H9 (cell line): Measurements from ENCODE around the gene GH2. TPM values are rescaled to one million over a fixed set of nuclear protein-coding genes. Genes with fewer than 3 reads are reported as not detected.

ENCODE experiments used
- DNase-seq: peaks from one replicate; pipeline ENCODE4 v3.0.0-alpha.2; 2017
- H2AFZ ChIP-seq: one replicate; pipeline ENCODE4 v1.6.1; 2013; ENCODE audit warnings: mild to moderate bottlenecking, low read length, control low read depth, moderate library complexity
- H2AK5ac ChIP-seq: 2 replicates; pipeline ENCODE4 v1.6.1; 2013; ENCODE audit warnings: low read length, control low read depth, mixed read lengths; ENCODE audit not compliant: insufficient read length
- H2BK120ac ChIP-seq: one replicate; pipeline ENCODE4 v1.6.1; 2013; ENCODE audit warnings: low read depth, mild to moderate bottlenecking, low read length, control low read depth, inconsistent platforms; ENCODE audit not compliant: poor library complexity, severe bottlenecking
- H2BK12ac ChIP-seq: 2 replicates; pipeline ENCODE4 v1.6.1; 2013; ENCODE audit warnings: low read length, control low read depth, mixed read lengths, low read depth; ENCODE audit not compliant: insufficient read length
- H2BK15ac ChIP-seq: 2 replicates; pipeline ENCODE4 v1.6.1; 2013; ENCODE audit warnings: low read depth, low read length, control low read depth
- H2BK20ac ChIP-seq: one replicate; pipeline ENCODE4 v1.6.1; 2013; ENCODE audit warnings: low read depth, mild to moderate bottlenecking, low read length, control low read depth, inconsistent platforms; ENCODE audit not compliant: poor library complexity, severe bottlenecking
- H2BK5ac ChIP-seq: 2 replicates; pipeline ENCODE4 v1.6.1; 2013; ENCODE audit warnings: low read length, control low read depth, mixed read lengths; ENCODE audit not compliant: insufficient read length
- H3K14ac ChIP-seq: 2 replicates; pipeline ENCODE4 v1.6.1; 2013; ENCODE audit warnings: low read length, control low read depth; ENCODE audit not compliant: insufficient read depth
- H3K18ac ChIP-seq: 2 replicates; pipeline ENCODE4 v1.6.1; 2013; ENCODE audit warnings: low read depth, mild to moderate bottlenecking, mixed read lengths, low read length, control low read depth; ENCODE audit not compliant: insufficient read length
- H3K23ac ChIP-seq: 2 replicates; pipeline ENCODE4 v1.6.1; 2013; ENCODE audit warnings: low read length, control low read depth, mixed read lengths, low read depth; ENCODE audit not compliant: insufficient read length
- H3K23me2 ChIP-seq: 2 replicates; pipeline ENCODE4 v1.6.1; 2013; ENCODE audit warnings: low read depth, mild to moderate bottlenecking, mixed read lengths, low read length, control low read depth; ENCODE audit not compliant: insufficient read length, poor library complexity, severe bottlenecking
- H3K27ac ChIP-seq: 2 replicates; pipeline ENCODE4 v1.5.1; 2013; ENCODE audit warnings: low read length, control low read depth, mixed read lengths, low read depth; ENCODE audit not compliant: insufficient read length
- H3K27me3 ChIP-seq: 2 replicates; pipeline ENCODE4 v1.6.1; 2013; ENCODE audit warnings: low read length, control low read depth, inconsistent platforms; ENCODE audit not compliant: insufficient read depth
- H3K4ac ChIP-seq: 2 replicates; pipeline ENCODE4 v1.6.1; 2013; ENCODE audit warnings: low read depth, mild to moderate bottlenecking, control low read depth, inconsistent platforms, low read length, moderate library complexity
- H3K4me1 ChIP-seq: 2 replicates; pipeline ENCODE4 v1.6.1; 2013; ENCODE audit warnings: low read length, control low read depth, inconsistent platforms; ENCODE audit not compliant: insufficient read depth
- H3K4me2 ChIP-seq: 2 replicates; pipeline ENCODE4 v1.6.1; 2013; ENCODE audit warnings: low read length, control low read depth, mixed read lengths; ENCODE audit not compliant: insufficient read length, insufficient read depth
- H3K56ac ChIP-seq: 2 replicates; pipeline ENCODE4 v1.6.1; 2013; ENCODE audit warnings: low read depth, mild to moderate bottlenecking, mixed read lengths, low read length, control low read depth; ENCODE audit not compliant: insufficient read length
- H3K79me1 ChIP-seq: 2 replicates; pipeline ENCODE4 v1.6.1; 2013; ENCODE audit warnings: low read depth, mild to moderate bottlenecking, moderate library complexity, low read length, control low read depth, inconsistent platforms; ENCODE audit not compliant: insufficient read depth, poor library complexity, severe bottlenecking
- H3K79me2 ChIP-seq: 2 replicates; pipeline ENCODE4 v1.6.1; 2013; ENCODE audit warnings: low read length, control low read depth, inconsistent platforms; ENCODE audit not compliant: insufficient read depth
- H3K9ac ChIP-seq: 2 replicates; pipeline ENCODE4 v1.6.1; 2013; ENCODE audit warnings: low read length, control low read depth, mixed read lengths; ENCODE audit not compliant: insufficient read length; ENCODE audit errors: extremely low read depth
- H3K9me3 ChIP-seq: one replicate; pipeline ENCODE4 v1.6.1; 2013; ENCODE audit warnings: low read depth, low read length, inconsistent platforms; ENCODE audit not compliant: control insufficient read depth
- H3T11ph ChIP-seq: one replicate; pipeline ENCODE4 v1.6.1; 2013; ENCODE audit warnings: mild to moderate bottlenecking, low read length, control low read depth, inconsistent platforms
- H4K20me1 ChIP-seq: one replicate; pipeline ENCODE4 v1.6.1; 2013; ENCODE audit not compliant: control insufficient read depth, insufficient read length, insufficient read depth
- H4K5ac ChIP-seq: 2 replicates; pipeline ENCODE4 v1.6.1; 2013; ENCODE audit warnings: low read depth, mild to moderate bottlenecking, mixed read lengths, low read length, control low read depth; ENCODE audit not compliant: insufficient read length
- H4K8ac ChIP-seq: replicated peaks from 2 replicates; pipeline ENCODE4 v1.6.1; 2013; ENCODE audit warnings: low read length, control low read depth, mixed read lengths, low read depth; ENCODE audit not compliant: insufficient read length
- H4K91ac ChIP-seq: 2 replicates; pipeline ENCODE4 v1.6.1; 2013; ENCODE audit warnings: low read depth, mild to moderate bottlenecking, moderate library complexity, mixed read lengths, low read length, control low read depth; ENCODE audit not compliant: insufficient read length
- H3K27ac Mint-ChIP-seq, 3 experiments: 2 replicates in 2 of 3; 3 replicates in 1 of 3; pipeline ENCODE4 v1.8.0; 2020 to 2021; ENCODE audit warnings: mixed read lengths in 3 of 3, mild to moderate bottlenecking in 1 of 3, moderate library complexity in 1 of 3
- H3K27me3 Mint-ChIP-seq: 2 replicates; pipeline ENCODE4 v1.8.0; 2021; ENCODE audit warnings: low read depth, mild to moderate bottlenecking, moderate library complexity, mixed read lengths
- H3K36me3 Mint-ChIP-seq, 3 experiments: 2 replicates in 2 of 3; 3 replicates in 1 of 3; pipeline ENCODE4 v1.8.0; 2020 to 2021; ENCODE audit warnings: low read depth in 3 of 3, mixed read lengths in 3 of 3; ENCODE audit not compliant: insufficient read depth in 1 of 3
- H3K4me1 Mint-ChIP-seq, 2 experiments: 2 replicates each; pipeline ENCODE4 v1.8.0; 2020; ENCODE audit warnings: mixed read lengths in 2 of 2
- H3K4me3 Mint-ChIP-seq, 2 experiments: 2 replicates in 1 of 2; 3 replicates in 1 of 2; pipeline ENCODE4 v1.8.0; 2020 to 2021; ENCODE audit warnings: mild to moderate bottlenecking in 2 of 2, mixed read lengths in 2 of 2, moderate library complexity in 1 of 2
- H3K9me3 Mint-ChIP-seq, 2 experiments: 2 replicates in 1 of 2; 3 replicates in 1 of 2; pipeline ENCODE4 v1.8.0; 2020; ENCODE audit warnings: mild to moderate bottlenecking in 2 of 2, mixed read lengths in 2 of 2, moderate library complexity in 1 of 2
- CTCF ChIP-seq: fragments of 200-600 bp; sonication (generic); conservative IDR thresholded peaks from 3 replicates; pipeline ENCODE4 v1.8.0; 2021; ENCODE audit warnings: antibody characterized with exemption, mild to moderate bottlenecking
- WGBS: extraction: QIAGEN DNeasy Blood & Tissue Kit; methylation state at CpG from one replicate; pipeline ENCODE4 v1.1.7; 2013; ENCODE audit warnings: missing lambda C conversion rate, low lambda C conversion rate, mixed read lengths; ENCODE audit not compliant: insufficient read length; ENCODE audit errors: extremely low coverage; 5-methylcytosine and 5-hydroxymethylcytosine counted together
- total RNA-seq: library from RNA; stranded (reverse); gene quantifications from 2 replicates; pipeline ENCODE4 v1.2.1, GENCODE V29; 2021

GH2 gene
- total RNA-seq, 1 experiment from 2014 or later: 0.77 TPM

- Histone ChIP-seq H3K23me2 (no peaks in the 10 kb centered on the region), H4K20me1 (no peaks in the 10 kb centered on the region), H4K8ac (no peak overlapping the region), H3K9me3 (no peaks in the 10 kb centered on the region), H2BK5ac (no peak overlapping the region), H2AK5ac (no peak overlapping the region), H3K27ac (no peak overlapping the region), H3K79me2 (no peaks in the 10 kb centered on the region), H3K4me1 (no peaks in the 10 kb centered on the region), H3K4me2 (no peak overlapping the region), H2BK20ac (no peak overlapping the region), H2BK15ac (no peak overlapping the region), H2AFZ (no peak overlapping the region), H3K27me3 (no peaks in the 10 kb centered on the region; the same call in 1 of the 2 replicates), H4K5ac (no peak overlapping the region), H3K23ac (no peak overlapping the region), H3K18ac (no peak overlapping the region), H4K91ac (no peak overlapping the region), H3K79me1 (no peaks in the 10 kb centered on the region), H3T11ph (no peak overlapping the region), H2BK12ac (no peak overlapping the region), H3K4ac (no peak overlapping the region), H3K14ac (no peak overlapping the region), H3K56ac (no peak overlapping the region), H2BK120ac (no peak overlapping the region), H3K9ac (no peak overlapping the region)
- DNase-seq: no peak
- WGBS: no CpG with 5 or more reads among the region's 2 CpGs
- TF ChIP-seq CTCF: no peak
- peaks cover 5 to 10% of the 10 kb centered on the region in 2 experiments for H3K9me3 Mint-ChIP-seq
- peaks cover 49% of the 10 kb centered on the region for H3K27me3 Mint-ChIP-seq
- H3K27ac Mint-ChIP-seq: no peak overlapping the region
- H3K4me1 Mint-ChIP-seq: peaks cover 2% of the 10 kb centered on the region in 2 experiments; a peak in 1 of 4 replicates
- H3K36me3 Mint-ChIP-seq: peaks cover 0 to 5% (median under 1%) of the 10 kb centered on the region in 3 experiments; a peak in 4 of 7 replicates
- H3K4me3 Mint-ChIP-seq: no peak overlapping the region; a peak in 1 of 5 replicates
These were observed 28.5 kb downstream of the GH2 start for GRCh38 chr17:63853260-63853659.
